Spleen (tissue), 11 donors: ENCODE results near the gene MAPK4. TPM values are rescaled to one million over a fixed set of nuclear protein-coding genes. Genes with fewer than 3 reads are reported as not detected.

Experiments used
- DNase-seq: peaks from one replicate; pipeline ENCODE4 v3.0.0-alpha.2; 2020
- H3K27ac ChIP-seq, 8 donors: fragments of 200-600 bp; sonication (generic) in 7 of 8; 1 replicate in 4 of 8; 2 replicates in 4 of 8; pipeline versions ENCODE4 v1.5.0 to v1.8.0; 2016 to 2021; ENCODE audit warnings: inconsistent platforms in 4 of 8, mild to moderate bottlenecking in 4 of 8, moderate library complexity in 1 of 8
- H3K27me3 ChIP-seq, 7 donors: fragments of 200-600 bp; sonication (generic) in 6 of 7; replicated peaks in 1 of 7; 1 replicate in 4 of 7; 2 replicates in 3 of 7; pipeline versions ENCODE4 v1.5.0 to v1.8.0; 2016 to 2021; ENCODE audit warnings: inconsistent platforms in 3 of 7, mild to moderate bottlenecking in 1 of 7
- H3K36me3 ChIP-seq, 6 donors: fragments of 200-600 bp; sonication (generic) in 5 of 6; 1 replicate in 4 of 6; 2 replicates in 2 of 6; pipeline versions ENCODE4 v1.5.0 to v1.8.0; 2016 to 2021; ENCODE audit warnings: inconsistent platforms in 2 of 6
- H3K4me1 ChIP-seq, 6 donors: fragments of 200-600 bp; sonication (generic) in 5 of 6; 1 replicate in 3 of 6; 2 replicates in 3 of 6; pipeline versions ENCODE4 v1.5.0 to v1.8.0; 2016 to 2021; ENCODE audit warnings: inconsistent platforms in 3 of 6
- H3K4me3 ChIP-seq, 8 donors: fragments of 200-600 bp; sonication (generic) in 7 of 8; 1 replicate in 4 of 8; 2 replicates in 4 of 8; pipeline versions ENCODE4 v1.5.0 to v1.8.0; 2016 to 2021; ENCODE audit warnings: inconsistent platforms in 4 of 8, mild to moderate bottlenecking in 4 of 8, moderate library complexity in 2 of 8
- H3K9me3 ChIP-seq, 8 donors: fragments of 200-600 bp; sonication (generic) in 7 of 8; 1 replicate in 4 of 8; 2 replicates in 4 of 8; pipeline versions ENCODE4 v1.5.0 to v1.8.0; 2016 to 2021; ENCODE audit warnings: inconsistent platforms in 4 of 8
- POLR2A ChIP-seq, 3 donors: fragments of 450-650 bp; IDR thresholded peaks; one replicate each; pipeline ENCODE4 v1.5.1; 2017; ENCODE audit warnings: antibody characterized with exemption in 3 of 3, mild to moderate bottlenecking in 1 of 3
- POLR2AphosphoS5 ChIP-seq, 3 donors: sonication (generic); formaldehyde crosslinking; IDR thresholded peaks; one replicate each; pipeline ENCODE4 v1.5.1; 2017; ENCODE audit warnings: antibody characterized with exemption in 3 of 3
- WGBS, 5 donors: extraction: QIAGEN DNeasy Blood & Tissue Kit in 3 of 5; methylation state at CpG; one replicate each; pipeline versions ENCODE4 v1.1.5 to v1.1.7; 2013 to 2018; 5-methylcytosine and 5-hydroxymethylcytosine counted together
- intact Hi-C: fragments of 100-400 bp; cut with DNase I; formaldehyde crosslinking; loops from one replicate; pipeline ENCODE4 v1.15.0; 2023; ENCODE audit warnings: low total_unique reads
- polyA plus RNA-seq, 3 donors: library from polyadenylated mRNA; stranded (reverse); fragments of 200-250 nt; gene quantifications; one replicate each; pipeline ENCODE4 v1.2.1, GENCODE V29; 2013
- total RNA-seq, 7 donors: library from RNA; depleted of rRNA in 3 of 7; stranded (reverse); fragments of >200 nt in 3 of 7; fragmentation: NEBNext Ultra II Directional in 4 of 7; extraction: Animal tissue kit (Norgen Biotek cat#: 25700) in 4 of 7; gene quantifications; one replicate each; pipeline versions ENCODE4 v1.1.0 to v1.2.1, GENCODE V29; 2016 to 2021
- TF ChIP-seq, protein P1 (sequence below), 11 experiments: fragments of 200-600 bp in 7 of 11; fragments of 450-650 bp in 4 of 11; sonication (generic) in 4 of 11; IDR thresholded peaks in 8 of 11; conservative IDR thresholded peaks in 3 of 11; 1 replicate in 7 of 11; 2 replicates in 4 of 11; pipeline versions ENCODE4 v1.4.0 to v1.8.0; 2016 to 2021; ENCODE audit warnings: antibody characterized with exemption in 11 of 11, inconsistent platforms in 4 of 11, mild to moderate bottlenecking in 1 of 11
- donor health status: healthy with polysubstance abuse.
- donor health status: DM: no; HTN: no; CAD: no; lungs with moderate emphysema.
- donor health status: DM: no; HTN: no; CAD: no.
- donor health status: Bipolar disorder and iron deficiency.
- donor health status: healthy.
- donor health status: DM: no; HTN: no; CAD: no.
- donor health status: DM: yes; HTN: yes; CAD: no.

MAPK4 gene
- total and polyA plus RNA-seq, 10 donors, result 0.02 to 0.29 (median 0.20) TPM; not detected in 4

- TF ChIP-seq POLR2A (IDR thresholded peaks at IDR 0.05), result no peak
- TF ChIP-seq, protein P1, sequence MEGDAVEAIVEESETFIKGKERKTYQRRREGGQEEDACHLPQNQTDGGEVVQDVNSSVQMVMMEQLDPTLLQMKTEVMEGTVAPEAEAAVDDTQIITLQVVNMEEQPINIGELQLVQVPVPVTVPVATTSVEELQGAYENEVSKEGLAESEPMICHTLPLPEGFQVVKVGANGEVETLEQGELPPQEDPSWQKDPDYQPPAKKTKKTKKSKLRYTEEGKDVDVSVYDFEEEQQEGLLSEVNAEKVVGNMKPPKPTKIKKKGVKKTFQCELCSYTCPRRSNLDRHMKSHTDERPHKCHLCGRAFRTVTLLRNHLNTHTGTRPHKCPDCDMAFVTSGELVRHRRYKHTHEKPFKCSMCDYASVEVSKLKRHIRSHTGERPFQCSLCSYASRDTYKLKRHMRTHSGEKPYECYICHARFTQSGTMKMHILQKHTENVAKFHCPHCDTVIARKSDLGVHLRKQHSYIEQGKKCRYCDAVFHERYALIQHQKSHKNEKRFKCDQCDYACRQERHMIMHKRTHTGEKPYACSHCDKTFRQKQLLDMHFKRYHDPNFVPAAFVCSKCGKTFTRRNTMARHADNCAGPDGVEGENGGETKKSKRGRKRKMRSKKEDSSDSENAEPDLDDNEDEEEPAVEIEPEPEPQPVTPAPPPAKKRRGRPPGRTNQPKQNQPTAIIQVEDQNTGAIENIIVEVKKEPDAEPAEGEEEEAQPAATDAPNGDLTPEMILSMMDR (IDR thresholded peaks at IDR 0.05 in 8 of 11, conservative IDR thresholded peaks at IDR 0.05 in 3 of 11), result no peak
- TF ChIP-seq POLR2AphosphoS5 (IDR thresholded peaks at IDR 0.05), result no peak
- Histone ChIP-seq H3K36me3 (no peaks in the 10 kb centered on the region), H3K4me1 (peaks cover 0 to 16% (median 7%) of the 10 kb centered on the region in 6 donors), H3K27ac (peak overlapping the region in 3 of 8 donors; percentile 13 to 41 (median 23)), H3K4me3 (no peak overlapping the region), H3K9me3 (no peaks in the 10 kb centered on the region), H3K27me3 (peaks cover 0 to 8% (median 0%) of the 10 kb centered on the region in 7 donors)
- intact Hi-C loops, result no loop called here
- WGBS, 5 donors, result 5 to 12% (median 8%) methylated on average over 10 of the region's 10 CpGs
- DNase-seq, result no peak
Measured at GRCh38 chr18:50726960-50727589, 167.2 kb downstream of the MAPK4 start.

GRCh38 chr18:50727721-50728471 is 168.0 kb downstream of the MAPK4 start:
- Histone ChIP-seq H3K27ac (peak overlapping the region in 3 of 8 donors; percentile 13 to 41 (median 23)), H3K36me3 (no peaks in the 10 kb centered on the region), H3K27me3 (peaks cover 0 to 8% (median 0%) of the 10 kb centered on the region in 7 donors), H3K4me3 (no peak overlapping the region), H3K4me1 (peaks cover 0 to 16% (median 7%) of the 10 kb centered on the region in 6 donors), H3K9me3 (no peaks in the 10 kb centered on the region)
- no peak for DNase-seq
- no peak for TF ChIP-seq POLR2A (IDR thresholded peaks at IDR 0.05)
- TF ChIP-seq POLR2AphosphoS5 (IDR thresholded peaks at IDR 0.05), result peak in 1 of 3 donors; percentile 31
- TF ChIP-seq, protein P1 (IDR thresholded peaks at IDR 0.05 in 8 of 11, conservative IDR thresholded peaks at IDR 0.05 in 3 of 11), result no peak
- 76 to 81% (median 78%) methylated on average over 10 of the region's 10 CpGs for WGBS, 5 donors
- intact Hi-C loops, result no loop called here

GRCh38 chr18:50729376-50729775 is 169.5 kb downstream of the MAPK4 start:
- no peak overlapping the region for H3K27ac ChIP-seq
- peaks cover 0 to 16% (median 7%) of the 10 kb centered on the region in 6 donors for H3K4me1 ChIP-seq
- H3K4me3 ChIP-seq, result no peak overlapping the region
- TF ChIP-seq POLR2AphosphoS5 (IDR thresholded peaks at IDR 0.05) (no peak), POLR2A (IDR thresholded peaks at IDR 0.05) (no peak)
- TF ChIP-seq, protein P1 (IDR thresholded peaks at IDR 0.05 in 8 of 11, conservative IDR thresholded peaks at IDR 0.05 in 3 of 11), result no peak
- H3K9me3 ChIP-seq, result no peaks in the 10 kb centered on the region
- 76 to 89% (median 80%) methylated on average over 36 to 46 of the region's 46 CpGs for WGBS, 5 donors
- H3K36me3 ChIP-seq, result no peaks in the 10 kb centered on the region
- no peak for DNase-seq
- intact Hi-C loops, result no loop called here
- peaks cover 0 to 8% (median 0%) of the 10 kb centered on the region in 7 donors for H3K27me3 ChIP-seq

DNA sequence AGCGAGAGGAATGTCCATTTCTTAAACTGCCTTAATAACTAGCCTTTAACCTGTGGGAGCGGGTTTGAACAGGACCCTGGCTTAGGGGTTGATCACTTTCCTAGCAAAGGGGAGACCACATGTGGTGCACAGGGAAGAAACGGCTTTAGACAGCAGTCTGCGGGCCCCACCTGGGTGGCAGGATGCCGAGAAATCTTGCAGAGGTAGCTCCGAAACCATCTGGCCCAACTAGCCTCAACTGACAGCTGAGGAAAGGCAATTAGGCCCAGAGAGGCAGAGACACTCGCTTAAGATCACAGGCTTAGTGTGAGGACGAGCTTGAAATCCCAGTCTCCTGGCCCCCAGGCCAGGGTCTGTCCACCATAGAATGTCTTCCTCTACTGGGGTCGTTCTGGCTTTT is 170.1 kb downstream of the MAPK4 start:
- Histone ChIP-seq H3K4me3 (no peak overlapping the region), H3K27ac (no peak overlapping the region), H3K9me3 (no peaks in the 10 kb centered on the region), H3K4me1 (peaks cover 0 to 16% (median 7%) of the 10 kb centered on the region in 6 donors), H3K27me3 (peaks cover 0 to 8% (median 0%) of the 10 kb centered on the region in 7 donors), H3K36me3 (no peaks in the 10 kb centered on the region)
- no peak for DNase-seq
- intact Hi-C loops, result no loop called here
- no peak for TF ChIP-seq POLR2A (IDR thresholded peaks at IDR 0.05)
- TF ChIP-seq POLR2AphosphoS5 (IDR thresholded peaks at IDR 0.05), result no peak
- TF ChIP-seq, protein P1 (IDR thresholded peaks at IDR 0.05 in 8 of 11, conservative IDR thresholded peaks at IDR 0.05 in 3 of 11), result no peak
- WGBS, 5 donors, result 88 to 90% (median 88%) methylated on average over 7 to 9 of the region's 9 CpGs
